Measurements from ENCODE around the gene IGFN1.

IGFN1 gene

GRCh38 chr1:201221201-201221846 is 30.7 kb downstream of the IGFN1 start:
- no peak overlapping the region for H3K4me3 ChIP-seq (ENCODE audit: low read depth, low read length)
- TF ChIP-seq, protein P1, sequence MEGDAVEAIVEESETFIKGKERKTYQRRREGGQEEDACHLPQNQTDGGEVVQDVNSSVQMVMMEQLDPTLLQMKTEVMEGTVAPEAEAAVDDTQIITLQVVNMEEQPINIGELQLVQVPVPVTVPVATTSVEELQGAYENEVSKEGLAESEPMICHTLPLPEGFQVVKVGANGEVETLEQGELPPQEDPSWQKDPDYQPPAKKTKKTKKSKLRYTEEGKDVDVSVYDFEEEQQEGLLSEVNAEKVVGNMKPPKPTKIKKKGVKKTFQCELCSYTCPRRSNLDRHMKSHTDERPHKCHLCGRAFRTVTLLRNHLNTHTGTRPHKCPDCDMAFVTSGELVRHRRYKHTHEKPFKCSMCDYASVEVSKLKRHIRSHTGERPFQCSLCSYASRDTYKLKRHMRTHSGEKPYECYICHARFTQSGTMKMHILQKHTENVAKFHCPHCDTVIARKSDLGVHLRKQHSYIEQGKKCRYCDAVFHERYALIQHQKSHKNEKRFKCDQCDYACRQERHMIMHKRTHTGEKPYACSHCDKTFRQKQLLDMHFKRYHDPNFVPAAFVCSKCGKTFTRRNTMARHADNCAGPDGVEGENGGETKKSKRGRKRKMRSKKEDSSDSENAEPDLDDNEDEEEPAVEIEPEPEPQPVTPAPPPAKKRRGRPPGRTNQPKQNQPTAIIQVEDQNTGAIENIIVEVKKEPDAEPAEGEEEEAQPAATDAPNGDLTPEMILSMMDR (IDR thresholded peaks at IDR 0.05; ENCODE audit: low read depth, low read length): no peak

GRCh38 chr1:201222125-201222524 is 31.5 kb downstream of the IGFN1 start:
- TF ChIP-seq, protein P1 (IDR thresholded peaks at IDR 0.05; ENCODE audit: low read depth, low read length): no peak

DNA sequence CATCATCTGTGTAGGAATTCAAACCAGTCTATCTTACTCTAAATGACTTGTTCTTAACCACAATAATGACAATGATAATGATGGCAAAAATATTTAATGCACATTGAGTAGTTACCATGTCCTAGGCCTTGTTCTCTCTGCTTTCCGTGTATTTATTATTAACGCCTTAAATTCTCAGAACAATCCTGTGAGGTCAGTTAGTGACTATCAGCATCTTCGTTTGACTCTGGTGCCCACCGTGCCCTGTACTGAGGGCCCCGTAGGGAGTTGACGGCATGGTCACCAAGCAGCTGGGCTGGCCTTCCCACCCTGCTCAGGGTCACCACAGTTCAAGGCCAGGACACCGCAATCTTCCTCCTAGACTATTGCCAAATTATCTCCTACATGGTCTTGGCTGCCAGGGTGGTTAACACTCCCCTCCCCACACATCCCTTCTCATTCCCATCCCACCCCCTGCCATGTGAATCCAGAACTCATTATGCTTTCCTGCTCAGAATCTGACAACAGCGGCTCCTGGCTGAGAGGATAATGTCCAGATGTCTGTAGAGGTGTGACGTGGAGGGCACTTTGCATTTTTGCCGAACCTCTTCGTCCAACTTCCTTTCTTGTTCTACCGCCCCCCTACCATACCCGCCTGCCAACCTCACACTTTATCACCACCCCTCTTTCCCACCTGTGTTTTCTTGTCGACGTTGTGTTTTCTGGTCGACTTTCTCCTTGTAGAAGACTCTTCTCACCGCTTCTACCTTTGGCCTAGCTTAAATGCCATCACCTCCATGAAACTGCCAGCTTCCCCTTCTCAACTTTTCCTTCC is 33.4 kb downstream of the IGFN1 start:
- TF ChIP-seq, protein P1 (IDR thresholded peaks at IDR 0.05; ENCODE audit: low read depth, low read length): no peak
- H3K4me3 ChIP-seq (ENCODE audit: low read depth, low read length): no peak overlapping the region

More at GRCh38 chr1:201222125-201222524, 31.5 kb downstream of the IGFN1 start:
- H3K4me3 ChIP-seq (ENCODE audit: low read depth, low read length): no peak overlapping the region

DNA sequence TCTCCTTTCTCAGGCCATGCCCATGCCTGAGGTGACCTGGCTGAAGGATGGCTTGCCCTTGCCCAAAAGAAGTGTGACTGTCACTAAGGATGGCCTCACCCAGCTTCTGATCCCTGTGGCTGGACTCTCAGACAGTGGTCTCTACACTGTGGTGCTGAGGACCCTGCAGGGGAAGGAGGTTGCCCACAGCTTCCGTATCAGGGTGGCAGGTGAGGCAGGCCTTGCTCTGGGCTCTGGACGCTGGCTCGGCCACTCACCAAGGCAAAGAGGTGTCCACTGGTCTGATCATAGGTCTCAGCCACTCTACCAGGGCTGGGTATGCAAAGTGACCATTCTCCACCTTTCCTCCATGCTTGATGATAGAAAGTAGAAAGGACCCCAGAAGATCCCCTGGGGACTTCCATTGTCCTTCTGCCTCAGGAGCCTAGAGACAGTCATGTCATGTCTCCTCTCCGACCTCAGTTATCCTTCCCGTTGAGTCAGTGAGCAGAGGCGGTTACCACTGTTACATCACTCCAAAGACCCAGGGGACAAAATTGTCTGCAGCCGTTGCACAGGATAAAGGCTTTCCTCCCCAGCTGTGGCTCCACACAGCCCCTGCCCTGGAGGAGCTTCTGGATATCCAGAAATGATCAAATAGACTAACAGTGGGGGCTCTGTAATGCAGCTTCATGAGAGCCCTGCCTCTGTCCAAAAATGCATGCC is 34.2 kb downstream of the IGFN1 start:
- H3K4me3 ChIP-seq (ENCODE audit: low read depth, low read length): no peak overlapping the region

DNA sequence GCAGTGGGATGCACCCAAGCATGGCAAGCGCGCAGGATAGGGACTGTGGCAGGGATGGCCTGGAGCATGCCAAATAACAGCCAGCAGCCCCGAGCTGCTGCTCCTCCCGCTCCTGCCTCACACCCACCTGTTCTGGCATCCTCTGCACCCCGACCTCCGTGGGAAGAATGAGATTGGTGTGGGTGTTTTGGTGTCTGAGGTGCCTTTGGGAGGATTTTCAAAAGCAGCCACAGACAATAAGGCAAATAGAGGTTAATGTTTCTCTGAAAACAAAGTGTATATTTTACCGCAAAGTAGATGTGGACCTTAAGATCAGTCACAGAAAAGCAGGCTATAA is 35.5 kb downstream of the IGFN1 start:
- TF ChIP-seq, protein P1 (IDR thresholded peaks at IDR 0.05; ENCODE audit: low read depth, low read length): no peak
- H3K4me3 ChIP-seq (ENCODE audit: low read depth, low read length): no peak overlapping the region

More for the DNA sequence above, 34.2 kb downstream of the IGFN1 start:
- TF ChIP-seq, protein P1 (IDR thresholded peaks at IDR 0.05; ENCODE audit: low read depth, low read length): no peak

GRCh38 chr1:201226859-201227488 is 36.4 kb downstream of the IGFN1 start:
- H3K4me3 ChIP-seq (ENCODE audit: low read depth, low read length): no peak overlapping the region
- TF ChIP-seq, protein P1 (IDR thresholded peaks at IDR 0.05; ENCODE audit: low read depth, low read length): no peak

Data from WI38 (cell line).